Stomach (tissue), 9 donors: ENCODE measurements around the gene RIN2. TPM values are rescaled to one million over a fixed set of nuclear protein-coding genes. Genes with fewer than 3 reads are reported as not detected.

ENCODE experiments used
- DNase-seq, 2 donors: peaks; one replicate each; pipeline versions ENCODE4 v3.0.0 to v3.0.0-alpha.2; 2013 to 2019
- H3K27ac ChIP-seq, 5 donors: fragments of 200-600 bp in 4 of 5; sonication (generic) in 4 of 5; one replicate each; pipeline ENCODE4 v1.5.1; 2013 to 2019; ENCODE audit warnings: mild to moderate bottlenecking in 1 of 5, moderate library complexity in 1 of 5
- H3K27me3 ChIP-seq, 3 donors: fragments of 200-600 bp; sonication (generic); one replicate each; pipeline ENCODE4 v1.5.1; 2017 to 2019; ENCODE audit warnings: mixed run types in 1 of 3
- H3K36me3 ChIP-seq, 4 donors: fragments of 200-600 bp; sonication (generic); 1 replicate in 3 of 4; 2 replicates in 1 of 4; pipeline ENCODE4 v1.5.1; 2016 to 2019
- H3K4me1 ChIP-seq, 4 donors: fragments of 200-600 bp; sonication (generic); one replicate each; pipeline ENCODE4 v1.5.1; 2016 to 2019
- H3K4me3 ChIP-seq, 4 donors: fragments of 200-600 bp; sonication (generic) in 3 of 4; one replicate each; pipeline ENCODE4 v1.5.1; 2016 to 2019; ENCODE audit warnings: mild to moderate bottlenecking in 1 of 4
- H3K9me3 ChIP-seq, 4 donors: fragments of 200-600 bp; sonication (generic); one replicate each; pipeline ENCODE4 v1.5.1; 2016 to 2019
- CTCF ChIP-seq, 7 experiments: fragments of 450-650 bp in 4 of 7; fragments of 200-600 bp in 3 of 7; sonication (generic) in 3 of 7; IDR thresholded peaks; one replicate each; pipeline ENCODE4 v1.5.1; 2016 to 2019; ENCODE audit warnings: antibody characterized with exemption in 7 of 7, control low read depth in 2 of 7, mild to moderate bottlenecking in 1 of 7
- EP300 ChIP-seq: sonication (generic); formaldehyde crosslinking; IDR thresholded peaks from one replicate; pipeline ENCODE4 v1.6.1; 2017; ENCODE audit warnings: antibody characterized with exemption
- POLR2A ChIP-seq, 4 donors: fragments of 450-650 bp; IDR thresholded peaks; one replicate each; pipeline ENCODE4 v1.6.1; 2016; ENCODE audit warnings: antibody characterized with exemption in 4 of 4, control low read depth in 2 of 4, mild to moderate bottlenecking in 1 of 4, moderate library complexity in 1 of 4
- POLR2AphosphoS5 ChIP-seq, 3 donors: sonication (generic); formaldehyde crosslinking; IDR thresholded peaks; one replicate each; pipeline ENCODE4 v1.6.1; 2016; ENCODE audit warnings: antibody characterized with exemption in 3 of 3
- WGBS, 5 donors: extraction: QIAGEN DNeasy Blood & Tissue Kit in 3 of 5; methylation state at CpG; one replicate each; pipeline versions ENCODE4 v1.1.5 to v1.1.7; 2013 to 2018; 5-methylcytosine and 5-hydroxymethylcytosine counted together
- intact Hi-C: fragments of 100-400 bp; cut with DNase I; formaldehyde crosslinking; loops from one replicate; pipeline ENCODE4 v1.15.1; 2023; ENCODE audit warnings: low total_unique reads
- polyA plus RNA-seq, 3 donors: library from polyadenylated mRNA; stranded (reverse); fragments of 200-250 nt; gene quantifications; one replicate each; pipeline ENCODE4 v1.2.3, GENCODE V29; 2013
- total RNA-seq, 5 donors: library from RNA; depleted of rRNA; stranded (reverse); fragments of >200 nt; gene quantifications; one replicate each; pipeline versions ENCODE4 v1.1.0 to v1.2.3, GENCODE V29; 2014 to 2016
- donor health status: healthy with polysubstance abuse.
- donor health status: Bipolar disorder and iron deficiency.
- donor health status: healthy.

The RIN2 gene
- total and polyA plus RNA-seq, 8 donors, result 9.9 to 82.7 (median 27.0) TPM

- TF ChIP-seq POLR2AphosphoS5 (IDR thresholded peaks at IDR 0.05), result no peak
- no peak for TF ChIP-seq CTCF (IDR thresholded peaks at IDR 0.05)
- no peak for TF ChIP-seq POLR2A (IDR thresholded peaks at IDR 0.05)
- TF ChIP-seq EP300, result no peak
- 89 to 92% (median 90%) methylated on average over 7 of the region's 7 CpGs for WGBS, 5 donors
- peaks cover 0 to 4% (median 0%) of the 10 kb centered on the region in 4 donors for H3K36me3 ChIP-seq
- H3K27ac ChIP-seq, result no peak overlapping the region
- no peaks in the 10 kb centered on the region for H3K27me3 ChIP-seq
- no peaks in the 10 kb centered on the region for H3K9me3 ChIP-seq
- H3K4me3 ChIP-seq, result no peak overlapping the region
- intact Hi-C loops, result no loop called here
- DNase-seq, result no peak
- H3K4me1 ChIP-seq, result peaks cover 0 to 32% (median 2%) of the 10 kb centered on the region in 4 donors
These were observed 10.3 kb downstream of the RIN2 start for GRCh38 chr20:19768325-19768842.

GRCh38 chr20:19769507-19769906 lies 11.4 kb downstream of the RIN2 start:
- H3K27ac ChIP-seq, result no peak overlapping the region
- H3K4me3 ChIP-seq, result no peak overlapping the region
- DNase-seq, result no peak
- 73 to 89% (median 83%) methylated on average over 2 of the region's 2 CpGs for WGBS, 5 donors
- peaks cover 0 to 4% (median 0%) of the 10 kb centered on the region in 4 donors for H3K36me3 ChIP-seq
- peaks cover 0 to 25% (median 3%) of the 10 kb centered on the region in 4 donors for H3K4me1 ChIP-seq
- intact Hi-C loops, result no loop called here
- TF ChIP-seq POLR2A (IDR thresholded peaks at IDR 0.05) (no peak), CTCF (IDR thresholded peaks at IDR 0.05) (no peak), POLR2AphosphoS5 (IDR thresholded peaks at IDR 0.05) (no peak), EP300 (no peak)
- no peaks in the 10 kb centered on the region for H3K9me3 ChIP-seq
- no peaks in the 10 kb centered on the region for H3K27me3 ChIP-seq

- 67 to 90% (median 83%) methylated on average over 6 of the region's 6 CpGs for WGBS, 5 donors
- no peak for DNase-seq
- no peak for TF ChIP-seq POLR2A (IDR thresholded peaks at IDR 0.05)
- no peak for TF ChIP-seq POLR2AphosphoS5 (IDR thresholded peaks at IDR 0.05)
- no peak for TF ChIP-seq CTCF (IDR thresholded peaks at IDR 0.05)
- no peak for TF ChIP-seq EP300
- Histone ChIP-seq H3K27ac (no peak overlapping the region), H3K36me3 (peaks cover 0 to 4% (median 0%) of the 10 kb centered on the region in 4 donors), H3K4me3 (no peak overlapping the region), H3K27me3 (no peaks in the 10 kb centered on the region), H3K9me3 (no peaks in the 10 kb centered on the region), H3K4me1 (peaks cover 0 to 31% (median 7%) of the 10 kb centered on the region in 4 donors)
- intact Hi-C loops, result loop anchor here (10.0 kb wide), 1 partner anchor 76 kb away; no protein-coding TSS in a partner anchor
These were observed 12.3 kb downstream of the RIN2 start for GRCh38 chr20:19770375-19770774.

GRCh38 chr20:19771031-19771430 lies 13.0 kb downstream of the RIN2 start:
- no peak for DNase-seq
- Histone ChIP-seq H3K4me1 (peaks cover 0 to 37% (median 11%) of the 10 kb centered on the region in 4 donors), H3K4me3 (no peak overlapping the region), H3K36me3 (peaks cover 0 to 4% (median 0%) of the 10 kb centered on the region in 4 donors), H3K27ac (no peak overlapping the region), H3K27me3 (no peaks in the 10 kb centered on the region), H3K9me3 (no peaks in the 10 kb centered on the region)
- no peak for TF ChIP-seq POLR2AphosphoS5 (IDR thresholded peaks at IDR 0.05)
- no peak for TF ChIP-seq POLR2A (IDR thresholded peaks at IDR 0.05)
- TF ChIP-seq EP300, result no peak
- intact Hi-C loops, result loop anchor here (10.0 kb wide), 1 partner anchor 76 kb away; no protein-coding TSS in a partner anchor
- WGBS, 5 donors, result 89 to 100% (median 93%) methylated on average over 2 of the region's 2 CpGs

GRCh38 chr20:19773471-19773870 lies 15.4 kb downstream of the RIN2 start:
- 92 to 94% (median 93%) methylated on average over 4 of the region's 4 CpGs for WGBS, 5 donors
- peaks cover 0 to 62% (median 22%) of the 10 kb centered on the region in 4 donors for H3K4me1 ChIP-seq
- H3K36me3 ChIP-seq, result peaks cover 0 to 4% (median 0%) of the 10 kb centered on the region in 4 donors
- intact Hi-C loops, result loop anchor here (10.0 kb wide), 1 partner anchor 79 kb away; no protein-coding TSS in a partner anchor
- H3K27me3 ChIP-seq, result no peaks in the 10 kb centered on the region
- DNase-seq, result no peak
- TF ChIP-seq CTCF (IDR thresholded peaks at IDR 0.05) (no peak), POLR2AphosphoS5 (IDR thresholded peaks at IDR 0.05) (no peak), EP300 (no peak), POLR2A (IDR thresholded peaks at IDR 0.05) (no peak)
- no peak overlapping the region for H3K27ac ChIP-seq
- H3K9me3 ChIP-seq, result no peaks in the 10 kb centered on the region
- H3K4me3 ChIP-seq, result no peak overlapping the region
